ENCODE results near the gene TEKT5.

- TF ChIP-seq CTCF (IDR thresholded peaks at IDR 0.05; ENCODE audit: low read depth, low read length) (peak; percentile 48), EZH2phosphoT487 (IDR thresholded peaks at IDR 0.05; ENCODE audit: low read depth) (no peak)
Measured at GRCh38 chr16:10597187-10597601, 97.5 kb downstream of the TEKT5 start.
